KBM-7 (cell line): ENCODE results near the gene USP2.

Experiments used
- DNase-seq: peaks from one replicate; pipeline ENCODE4 v3.0.0-alpha.2; 2015
- in situ Hi-C: fragments of 300-500 bp; cut with MboI; formaldehyde crosslinking; loops from 2 replicates; pipeline ENCODE4 v1.14.3; 2020; ENCODE audit warnings: low sequenced_read_pairs, low pct_unique_long_range_greater_than_20kb, mixed read lengths

The USP2 gene

GRCh38 chr11:119317592-119318239 lies 63.8 kb downstream of the USP2 start:
- DNase-seq = no peak
- in situ Hi-C loops = no loop called here

GRCh38 chr11:119316729-119317591 lies 64.5 kb downstream of the USP2 start, which contains the start of gene MCAM:
Gene MCAM (minus strand): TSS chr11:119317130. CDS start chr11:119317101, 29 bp downstream.
- in situ Hi-C loops = no loop called here
- peak; percentile 61 for DNase-seq

GRCh38 chr11:119316016-119316728 lies 65.3 kb downstream of the USP2 start:
- peak; percentile 27 for DNase-seq
- in situ Hi-C loops = no loop called here

GRCh38 chr11:119315131-119316015 lies 66.1 kb downstream of the USP2 start:
- no peak for DNase-seq
- in situ Hi-C loops = no loop called here

- no peak for DNase-seq
- in situ Hi-C loops = no loop called here
Measured at GRCh38 chr11:119314726-119315125, 66.8 kb downstream of the USP2 start.

GRCh38 chr11:119310682-119311052 lies 70.8 kb downstream of the USP2 start:
- no peak for DNase-seq
- in situ Hi-C loops = no loop called here

GRCh38 chr11:119309953-119310681 lies 71.4 kb downstream of the USP2 start:
- in situ Hi-C loops = no loop called here

GRCh38 chr11:119309411-119309810 lies 72.1 kb downstream of the USP2 start:
- no peak for DNase-seq
- in situ Hi-C loops = no loop called here

More at GRCh38 chr11:119309953-119310681, 71.4 kb downstream of the USP2 start:
- no peak for DNase-seq

- in situ Hi-C loops = no loop called here
- no peak for DNase-seq
Measured at GRCh38 chr11:119307974-119308373, 73.5 kb downstream of the USP2 start.

- no peak for DNase-seq
- in situ Hi-C loops = no loop called here
Measured at GRCh38 chr11:119307219-119307618, 74.3 kb downstream of the USP2 start.

- in situ Hi-C loops = no loop called here
Measured at GRCh38 chr11:119306373-119306890, 75.1 kb downstream of the USP2 start.

GRCh38 chr11:119305556-119306372 lies 75.7 kb downstream of the USP2 start:
- DNase-seq = no peak
- in situ Hi-C loops = no loop called here

More at GRCh38 chr11:119306373-119306890, 75.1 kb downstream of the USP2 start:
- no peak for DNase-seq
